ENCODE results near the gene LRRN4. TPM values are rescaled to one million over a fixed set of nuclear protein-coding genes. Genes with fewer than 3 reads are reported as not detected.

LRRN4 gene
- not detected in 2 replicates for total RNA-seq

GRCh38 chr20:6053776-6054688, at the start of gene LRRN4:
TSS of gene LRRN4 (minus strand) at chr20:6054060. CDS start at chr20:6052799, 1,261 bp downstream.
- H3K4me3 Mint-ChIP-seq: peak within 1 kb of the TSS; percentile 50
- peaks cover 53% of the 10 kb centered on the region for H3K27me3 Mint-ChIP-seq
- H3K9me3 Mint-ChIP-seq: no peaks in the 10 kb centered on the region
- no peaks in the 10 kb centered on the region for H3K36me3 Mint-ChIP-seq (ENCODE audit: low read depth)
- H3K27ac Mint-ChIP-seq: no peak within 1 kb of the TSS
- H3K4me1 Mint-ChIP-seq: no peaks in the 10 kb centered on the region
- DNase-seq: no peak
- intact Hi-C loops (cut with micrococcal nuclease): no loop called here

GRCh38 chr20:6103301-6103700, 49.4 kb upstream of the LRRN4 start:
- intact Hi-C loops (cut with micrococcal nuclease): no loop called here
- Mint-ChIP-seq H3K36me3 (ENCODE audit: low read depth) (no peaks in the 10 kb centered on the region), H3K27ac (no peak overlapping the region), H3K4me1 (no peaks in the 10 kb centered on the region), H3K27me3 (peaks cover 8% of the 10 kb centered on the region), H3K9me3 (no peaks in the 10 kb centered on the region), H3K4me3 (no peak overlapping the region)
- DNase-seq: no peak

- H3K36me3 Mint-ChIP-seq (ENCODE audit: low read depth): no peaks in the 10 kb centered on the region
- no peak for DNase-seq
- H3K9me3 Mint-ChIP-seq: no peaks in the 10 kb centered on the region
- no peak overlapping the region for H3K4me3 Mint-ChIP-seq
- H3K27ac Mint-ChIP-seq: no peak overlapping the region
- peaks cover 8% of the 10 kb centered on the region for H3K27me3 Mint-ChIP-seq
- intact Hi-C loops (cut with micrococcal nuclease): no loop called here
- no peaks in the 10 kb centered on the region for H3K4me1 Mint-ChIP-seq
These were observed 47.5 kb upstream of the LRRN4 start for GRCh38 chr20:6101346-6101745.

- intact Hi-C loops (cut with micrococcal nuclease): no loop called here
- Mint-ChIP-seq H3K4me3 (no peak overlapping the region), H3K36me3 (ENCODE audit: low read depth) (no peaks in the 10 kb centered on the region), H3K27ac (no peak overlapping the region), H3K9me3 (no peaks in the 10 kb centered on the region), H3K4me1 (no peaks in the 10 kb centered on the region), H3K27me3 (peaks cover 8% of the 10 kb centered on the region)
- no peak for DNase-seq
These were observed 46.4 kb upstream of the LRRN4 start for GRCh38 chr20:6100246-6100645.

GRCh38 chr20:6099819-6100218, 46.0 kb upstream of the LRRN4 start:
- Mint-ChIP-seq H3K9me3 (no peaks in the 10 kb centered on the region), H3K27ac (no peak overlapping the region), H3K36me3 (ENCODE audit: low read depth) (no peaks in the 10 kb centered on the region), H3K4me1 (no peaks in the 10 kb centered on the region), H3K27me3 (peaks cover 8% of the 10 kb centered on the region), H3K4me3 (no peak overlapping the region)
- DNase-seq: no peak
- intact Hi-C loops (cut with micrococcal nuclease): no loop called here

- no peak for DNase-seq
- Mint-ChIP-seq H3K4me3 (no peak overlapping the region), H3K4me1 (no peaks in the 10 kb centered on the region), H3K36me3 (ENCODE audit: low read depth) (no peaks in the 10 kb centered on the region), H3K27ac (no peak overlapping the region), H3K9me3 (no peaks in the 10 kb centered on the region), H3K27me3 (peaks cover 2% of the 10 kb centered on the region)
- intact Hi-C loops (cut with micrococcal nuclease): no loop called here
These were observed 41.5 kb upstream of the LRRN4 start for GRCh38 chr20:6095409-6095808.

GRCh38 chr20:6094565-6094964, 40.7 kb upstream of the LRRN4 start:
- Mint-ChIP-seq H3K4me3 (no peak overlapping the region), H3K27ac (no peak overlapping the region), H3K9me3 (no peaks in the 10 kb centered on the region), H3K36me3 (ENCODE audit: low read depth) (no peaks in the 10 kb centered on the region), H3K27me3 (peaks cover 2% of the 10 kb centered on the region), H3K4me1 (no peaks in the 10 kb centered on the region)
- intact Hi-C loops (cut with micrococcal nuclease): no loop called here
- DNase-seq: no peak

- intact Hi-C loops (cut with micrococcal nuclease): no loop called here
- Mint-ChIP-seq H3K4me1 (no peaks in the 10 kb centered on the region), H3K36me3 (ENCODE audit: low read depth) (no peaks in the 10 kb centered on the region), H3K27me3 (peaks cover 2% of the 10 kb centered on the region), H3K9me3 (no peaks in the 10 kb centered on the region), H3K27ac (no peak overlapping the region), H3K4me3 (no peak overlapping the region)
- no peak for DNase-seq
These were observed 40.2 kb upstream of the LRRN4 start for GRCh38 chr20:6094063-6094462.

- DNase-seq: no peak
- no peaks in the 10 kb centered on the region for H3K9me3 Mint-ChIP-seq
- H3K4me3 Mint-ChIP-seq: no peak overlapping the region
- intact Hi-C loops (cut with micrococcal nuclease): no loop called here
- H3K36me3 Mint-ChIP-seq (ENCODE audit: low read depth): no peaks in the 10 kb centered on the region
- H3K27me3 Mint-ChIP-seq: peaks cover 2% of the 10 kb centered on the region
- no peaks in the 10 kb centered on the region for H3K4me1 Mint-ChIP-seq
- H3K27ac Mint-ChIP-seq: no peak overlapping the region
These were observed 37.8 kb upstream of the LRRN4 start for GRCh38 chr20:6091661-6092060.

- Mint-ChIP-seq H3K27me3 (peaks cover 5% of the 10 kb centered on the region), H3K36me3 (ENCODE audit: low read depth) (no peaks in the 10 kb centered on the region), H3K4me1 (no peaks in the 10 kb centered on the region), H3K9me3 (no peaks in the 10 kb centered on the region), H3K27ac (no peak overlapping the region), H3K4me3 (no peak overlapping the region)
- intact Hi-C loops (cut with micrococcal nuclease): no loop called here
- DNase-seq: no peak
These were observed 33.0 kb upstream of the LRRN4 start for GRCh38 chr20:6086868-6087267.

- H3K4me3 Mint-ChIP-seq: no peak overlapping the region
- no peak for DNase-seq
- H3K4me1 Mint-ChIP-seq: no peaks in the 10 kb centered on the region
- H3K36me3 Mint-ChIP-seq (ENCODE audit: low read depth): no peaks in the 10 kb centered on the region
- peaks cover 5% of the 10 kb centered on the region for H3K27me3 Mint-ChIP-seq
- intact Hi-C loops (cut with micrococcal nuclease): no loop called here
- no peaks in the 10 kb centered on the region for H3K9me3 Mint-ChIP-seq
- H3K27ac Mint-ChIP-seq: no peak overlapping the region
These were observed 30.1 kb upstream of the LRRN4 start for GRCh38 chr20:6083926-6084325.

- Mint-ChIP-seq H3K27ac (no peak overlapping the region), H3K9me3 (no peaks in the 10 kb centered on the region), H3K36me3 (ENCODE audit: low read depth) (no peaks in the 10 kb centered on the region), H3K4me1 (no peaks in the 10 kb centered on the region), H3K4me3 (no peak overlapping the region), H3K27me3 (peaks cover 5% of the 10 kb centered on the region)
- intact Hi-C loops (cut with micrococcal nuclease): no loop called here
- DNase-seq: no peak
These were observed 27.4 kb upstream of the LRRN4 start for GRCh38 chr20:6081236-6081635.

GRCh38 chr20:6079016-6079415, 25.2 kb upstream of the LRRN4 start:
- H3K27ac Mint-ChIP-seq: no peak overlapping the region
- H3K4me3 Mint-ChIP-seq: no peak overlapping the region
- no peaks in the 10 kb centered on the region for H3K9me3 Mint-ChIP-seq
- no peaks in the 10 kb centered on the region for H3K4me1 Mint-ChIP-seq
- intact Hi-C loops (cut with micrococcal nuclease): no loop called here
- peaks cover 7% of the 10 kb centered on the region for H3K27me3 Mint-ChIP-seq
- DNase-seq: no peak
- no peaks in the 10 kb centered on the region for H3K36me3 Mint-ChIP-seq (ENCODE audit: low read depth)

- Mint-ChIP-seq H3K27me3 (peaks cover 4% of the 10 kb centered on the region), H3K9me3 (no peaks in the 10 kb centered on the region), H3K36me3 (ENCODE audit: low read depth) (no peaks in the 10 kb centered on the region), H3K27ac (no peak overlapping the region), H3K4me3 (no peak overlapping the region), H3K4me1 (no peaks in the 10 kb centered on the region)
- DNase-seq: no peak
- intact Hi-C loops (cut with micrococcal nuclease): loop anchor here (2.0 kb wide), 1 partner anchor 287 kb away; no protein-coding TSS in a partner anchor
These were observed 21.8 kb upstream of the LRRN4 start for GRCh38 chr20:6075428-6076219.
